ENCODE data around the gene NCAPD2. TPM values are rescaled to one million over a fixed set of nuclear protein-coding genes. Genes with fewer than 3 reads are reported as not detected.

The NCAPD2 gene
- polyA plus RNA-seq, 1 donor (not counting 4 experiments of a cell fraction or from before 2014, with no cell fraction given): 33.7 TPM

DNA sequence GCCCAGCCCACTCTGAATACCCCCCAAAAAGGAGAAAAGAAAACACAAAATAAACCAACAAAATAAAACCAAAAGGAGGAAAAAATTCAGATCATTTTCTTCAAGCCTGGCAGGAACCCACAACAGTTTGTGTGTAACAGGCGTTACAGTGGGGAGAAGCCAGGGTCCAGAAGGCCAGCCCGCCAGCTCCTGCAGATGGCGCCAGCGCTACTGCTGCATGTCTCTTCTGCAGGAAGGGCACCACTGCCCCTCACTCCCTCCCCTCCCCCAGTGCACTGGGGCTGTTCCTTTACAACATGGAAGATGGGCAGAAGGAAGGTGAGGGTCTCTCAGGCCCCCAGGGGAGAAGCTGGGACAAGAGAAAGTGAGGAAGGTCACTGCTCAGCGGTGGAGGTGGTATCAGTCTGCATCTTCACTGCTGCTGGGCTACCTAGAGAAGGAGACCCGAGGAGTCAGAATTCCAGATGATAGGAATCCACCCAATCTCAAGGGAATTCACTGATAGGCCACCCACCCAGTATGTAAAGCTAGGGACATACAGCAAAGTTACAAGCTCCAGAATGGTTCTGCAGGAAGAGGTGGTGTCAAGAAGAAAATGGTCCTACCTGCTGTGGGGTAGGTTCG lies 76.5 kb downstream of the NCAPD2 start:
- dilution Hi-C loops (cut with MboI; ENCODE audit: extremely low pct_ligation_motif_present, low sequenced_read_pairs): no loop called here
- FAIRE-seq (no peak), DNase-seq (ENCODE audit: low read depth, low spot score) (no peak)
- H3K9me1 ChIP-seq (ENCODE audit: control insufficient read depth, extremely low read depth, insufficient read depth, low read length): no peaks in the 10 kb centered on the region
- no peaks in the 10 kb centered on the region for H4K20me1 ChIP-seq (ENCODE audit: control insufficient read depth, extremely low read depth, insufficient read depth, low read length)
- no peaks in the 10 kb centered on the region for H3K27me3 ChIP-seq (ENCODE audit: control insufficient read depth, extremely low read depth, insufficient read depth, low read length)
- no peak overlapping the region for H3K4me2 ChIP-seq (ENCODE audit: control insufficient read depth, extremely low read depth, insufficient read depth, low read depth, low read length)
- no peak overlapping the region for H3K27ac ChIP-seq (ENCODE audit: control insufficient read depth, insufficient read depth, low read length)
- H3K4me3 ChIP-seq (ENCODE audit: control insufficient read depth in 2 of 3, extremely low read depth in 1 of 3, insufficient read depth in 2 of 3, low read depth in 1 of 3, low read length in 3 of 3): no peak overlapping the region
- H2AFZ ChIP-seq (ENCODE audit: control insufficient read depth, low read length): no peak overlapping the region
- peaks cover 25% of the 10 kb centered on the region for H3K79me2 ChIP-seq (ENCODE audit: control insufficient read depth, insufficient read depth, low read length)
- H3K9ac ChIP-seq (ENCODE audit: control insufficient read depth, extremely low read depth, insufficient read depth, low read length): no peak overlapping the region
- TF ChIP-seq, protein P1, sequence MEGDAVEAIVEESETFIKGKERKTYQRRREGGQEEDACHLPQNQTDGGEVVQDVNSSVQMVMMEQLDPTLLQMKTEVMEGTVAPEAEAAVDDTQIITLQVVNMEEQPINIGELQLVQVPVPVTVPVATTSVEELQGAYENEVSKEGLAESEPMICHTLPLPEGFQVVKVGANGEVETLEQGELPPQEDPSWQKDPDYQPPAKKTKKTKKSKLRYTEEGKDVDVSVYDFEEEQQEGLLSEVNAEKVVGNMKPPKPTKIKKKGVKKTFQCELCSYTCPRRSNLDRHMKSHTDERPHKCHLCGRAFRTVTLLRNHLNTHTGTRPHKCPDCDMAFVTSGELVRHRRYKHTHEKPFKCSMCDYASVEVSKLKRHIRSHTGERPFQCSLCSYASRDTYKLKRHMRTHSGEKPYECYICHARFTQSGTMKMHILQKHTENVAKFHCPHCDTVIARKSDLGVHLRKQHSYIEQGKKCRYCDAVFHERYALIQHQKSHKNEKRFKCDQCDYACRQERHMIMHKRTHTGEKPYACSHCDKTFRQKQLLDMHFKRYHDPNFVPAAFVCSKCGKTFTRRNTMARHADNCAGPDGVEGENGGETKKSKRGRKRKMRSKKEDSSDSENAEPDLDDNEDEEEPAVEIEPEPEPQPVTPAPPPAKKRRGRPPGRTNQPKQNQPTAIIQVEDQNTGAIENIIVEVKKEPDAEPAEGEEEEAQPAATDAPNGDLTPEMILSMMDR (optimal IDR thresholded peaks at IDR 0.05 in 1 of 3, IDR thresholded peaks at IDR 0.05 in 1 of 3, conservative IDR thresholded peaks at IDR 0.05 in 1 of 3; ENCODE audit: extremely low read depth in 1 of 3, insufficient read depth in 2 of 3, low read length in 3 of 3): peak; percentile 53 to 79 (median 64)
- no peak for TF ChIP-seq EZH2 (IDR thresholded peaks at IDR 0.05; ENCODE audit: low read length)
- H3K36me3 ChIP-seq (ENCODE audit: control insufficient read depth in 2 of 2, extremely low read depth in 1 of 2, insufficient read depth in 2 of 2, low read length in 2 of 2): peaks cover 30 to 45% of the 10 kb centered on the region in 2 experiments
- no peaks in the 10 kb centered on the region for H3K9me3 ChIP-seq (ENCODE audit: control insufficient read depth, low read depth, low read length)
- peaks cover 7% of the 10 kb centered on the region for H3K4me1 ChIP-seq (ENCODE audit: control insufficient read depth, extremely low read depth, insufficient read depth, low read length)

DNA sequence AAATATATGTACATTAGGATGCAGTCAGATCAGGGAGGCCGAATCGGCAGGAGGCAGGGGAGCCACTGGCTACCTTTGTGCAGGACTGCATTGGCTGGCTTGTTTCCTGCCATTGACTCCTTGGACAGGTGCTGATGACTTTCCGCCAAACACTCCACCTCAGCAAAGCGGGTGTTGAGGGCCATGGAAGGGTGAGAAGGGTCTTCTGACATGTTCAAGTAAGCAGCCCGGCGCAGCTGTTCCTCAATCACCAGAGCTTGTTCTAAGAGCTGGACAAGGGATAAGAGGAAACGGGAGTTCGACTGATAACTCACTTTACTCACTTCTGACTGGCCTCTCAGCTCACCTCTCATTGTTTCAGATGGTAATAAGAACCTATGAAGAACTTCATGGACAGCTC lies 79.1 kb downstream of the NCAPD2 start:
- Histone ChIP-seq H3K9me1 (ENCODE audit: control insufficient read depth, extremely low read depth, insufficient read depth, low read length) (no peaks in the 10 kb centered on the region), H3K79me2 (ENCODE audit: control insufficient read depth, insufficient read depth, low read length) (peaks cover under 1% of the 10 kb centered on the region), H3K27me3 (ENCODE audit: control insufficient read depth, extremely low read depth, insufficient read depth, low read length) (no peaks in the 10 kb centered on the region), H3K9me3 (ENCODE audit: control insufficient read depth, low read depth, low read length) (no peaks in the 10 kb centered on the region), H3K4me2 (ENCODE audit: control insufficient read depth, extremely low read depth, insufficient read depth, low read depth, low read length) (no peak overlapping the region), H2AFZ (ENCODE audit: control insufficient read depth, low read length) (no peak overlapping the region), H3K36me3 (ENCODE audit: control insufficient read depth in 2 of 2, extremely low read depth in 1 of 2, insufficient read depth in 2 of 2, low read length in 2 of 2) (peaks cover 41 to 49% of the 10 kb centered on the region in 2 experiments), H3K27ac (ENCODE audit: control insufficient read depth, insufficient read depth, low read length) (no peak overlapping the region), H3K4me3 (ENCODE audit: control insufficient read depth in 2 of 3, extremely low read depth in 1 of 3, insufficient read depth in 2 of 3, low read depth in 1 of 3, low read length in 3 of 3) (no peak overlapping the region), H3K4me1 (ENCODE audit: control insufficient read depth, extremely low read depth, insufficient read depth, low read length) (peaks cover 2% of the 10 kb centered on the region), H3K9ac (ENCODE audit: control insufficient read depth, extremely low read depth, insufficient read depth, low read length) (no peak overlapping the region), H4K20me1 (ENCODE audit: control insufficient read depth, extremely low read depth, insufficient read depth, low read length) (no peaks in the 10 kb centered on the region)
- no peak for DNase-seq (ENCODE audit: low read depth, low spot score)
- dilution Hi-C loops (cut with MboI; ENCODE audit: extremely low pct_ligation_motif_present, low sequenced_read_pairs): no loop called here
- FAIRE-seq: no peak
- TF ChIP-seq, protein P1 (optimal IDR thresholded peaks at IDR 0.05 in 1 of 3, IDR thresholded peaks at IDR 0.05 in 1 of 3, conservative IDR thresholded peaks at IDR 0.05 in 1 of 3; ENCODE audit: extremely low read depth in 1 of 3, insufficient read depth in 2 of 3, low read length in 3 of 3): no peak
- TF ChIP-seq EZH2 (IDR thresholded peaks at IDR 0.05; ENCODE audit: low read length): no peak
